ENCODE results near the gene CBARP.

Gene CBARP

DNA sequence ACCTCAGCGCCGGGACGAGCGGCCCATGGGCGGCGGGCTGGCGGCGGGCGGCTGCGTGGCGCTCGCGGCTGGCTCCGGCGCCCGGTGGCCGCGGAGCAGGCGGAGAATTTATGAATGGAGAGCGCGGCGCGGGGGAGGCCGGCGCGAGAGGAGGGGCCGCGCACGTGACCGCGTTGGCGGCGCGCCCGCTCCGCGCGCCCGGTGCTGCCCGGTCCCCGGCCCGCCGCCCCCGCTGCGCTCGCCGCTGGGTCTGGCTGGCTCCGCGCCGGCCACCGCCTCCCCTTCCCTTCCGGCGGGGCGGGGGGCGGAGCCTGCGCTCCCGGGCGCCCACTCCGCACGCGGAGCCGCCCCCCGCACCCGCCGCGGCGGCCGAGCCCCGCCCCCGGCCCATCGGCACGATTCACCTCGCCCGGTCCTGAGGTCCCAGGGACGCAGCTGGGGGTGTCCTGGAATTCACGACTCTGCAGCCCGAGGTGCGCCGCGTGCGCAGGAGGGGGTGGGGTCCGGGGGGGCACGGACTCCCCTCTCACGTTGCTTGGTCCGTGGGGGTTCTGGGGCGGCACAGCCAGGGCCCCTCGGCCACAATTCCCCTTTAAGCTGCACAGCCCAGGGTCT lies at the start of gene CBARP:
Gene CBARP, minus strand, starts transcription at position 252 of the 615 bp plus-strand sequence. CDS start 1,905 bp downstream, outside the sequence.
- peak; percentile 28 to 36 for DNase-seq

GRCh38 chr19:1286487-1287353 lies 48.9 kb upstream of the CBARP start:
- no peak for DNase-seq

GRCh38 chr19:1285737-1286360 lies 48.0 kb upstream of the CBARP start, which contains the start of gene EFNA2:
Gene EFNA2 (plus strand): TSS chr19:1285873. CDS start chr19:1286169, 296 bp downstream.
- DNase-seq, result no peak

GRCh38 chr19:1284979-1285736 lies 47.4 kb upstream of the CBARP start:
- DNase-seq, result no peak

GRCh38 chr19:1284293-1284978 lies 46.6 kb upstream of the CBARP start:
- DNase-seq, result no peak

DNA sequence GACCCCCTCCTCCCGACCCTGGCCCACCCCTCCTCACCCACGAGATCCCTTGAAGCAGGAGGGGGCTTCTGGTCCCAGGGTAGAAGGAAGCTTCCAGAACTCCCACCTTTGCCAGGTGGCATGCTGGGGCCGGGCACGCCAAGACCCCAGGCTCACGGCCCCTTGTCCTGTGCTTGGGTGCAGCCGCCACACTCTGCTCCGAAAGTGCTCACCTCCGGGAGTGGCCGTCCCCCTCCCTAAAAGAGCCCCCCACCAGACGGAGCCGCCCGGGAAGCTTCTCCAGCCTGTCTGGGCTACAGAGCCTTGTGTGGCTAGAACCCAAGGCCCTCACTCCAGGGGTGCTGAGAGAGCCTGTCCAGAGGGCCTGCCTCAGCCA lies 46.1 kb upstream of the CBARP start:
- no peak for DNase-seq

- no peak for DNase-seq
Observed at GRCh38 chr19:1283207-1283916, 45.6 kb upstream of the CBARP start.

GRCh38 chr19:1282588-1283206 lies 44.9 kb upstream of the CBARP start:
- DNase-seq, result no peak

GRCh38 chr19:1281569-1282287 lies 43.9 kb upstream of the CBARP start:
- no peak for DNase-seq

GRCh38 chr19:1280636-1281568 lies 43.1 kb upstream of the CBARP start:
- DNase-seq, result no peak

GRCh38 chr19:1279782-1280341 lies 42.1 kb upstream of the CBARP start:
- peak; percentile 67 to 78 for DNase-seq

DNA sequence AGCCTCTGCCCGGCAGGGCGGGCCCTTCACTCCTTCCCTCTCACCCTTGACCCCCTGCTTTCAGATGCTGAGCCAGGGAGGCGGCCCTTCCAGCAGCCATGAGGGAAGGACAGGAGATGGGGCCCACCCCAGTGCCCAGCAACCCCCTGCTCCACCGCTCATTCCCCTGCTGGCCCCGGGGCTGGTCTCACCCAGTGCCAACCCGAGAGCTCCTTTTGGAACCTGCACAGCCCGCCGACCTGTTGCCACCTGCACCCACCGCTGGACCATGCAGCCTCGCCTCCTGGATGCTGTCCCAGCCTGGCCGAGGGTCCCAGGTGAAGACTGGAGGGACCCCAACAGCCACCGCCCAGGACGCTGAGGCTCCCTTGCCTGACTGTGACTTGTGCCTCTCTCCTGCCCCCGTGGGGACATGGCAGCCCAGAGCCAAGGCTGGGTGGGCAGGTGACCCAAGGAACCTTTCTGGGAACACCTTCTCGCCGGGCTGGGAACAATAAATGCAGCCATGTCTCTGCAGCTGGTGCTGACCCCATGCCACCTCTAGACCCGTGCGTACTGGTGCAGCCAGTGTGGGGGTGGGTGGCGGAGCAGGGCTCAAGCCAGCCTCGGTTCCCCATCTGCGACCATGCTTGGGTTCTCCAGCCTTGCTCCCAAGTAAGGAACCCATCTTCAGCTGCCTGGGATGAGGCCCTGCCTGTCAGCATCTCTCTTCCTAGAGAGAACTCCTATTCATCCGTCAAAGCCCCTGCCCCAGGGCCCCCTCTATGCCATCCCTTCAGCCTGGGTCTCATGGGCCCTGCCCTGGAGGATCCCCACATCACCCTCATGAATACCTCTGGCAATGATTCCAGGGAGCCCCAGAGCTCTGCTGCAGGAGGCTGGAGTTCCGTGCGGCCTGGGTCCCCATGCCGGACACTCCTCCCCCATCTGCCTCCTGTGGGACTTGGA lies 41.2 kb upstream of the CBARP start:
- no peak for DNase-seq

DNA sequence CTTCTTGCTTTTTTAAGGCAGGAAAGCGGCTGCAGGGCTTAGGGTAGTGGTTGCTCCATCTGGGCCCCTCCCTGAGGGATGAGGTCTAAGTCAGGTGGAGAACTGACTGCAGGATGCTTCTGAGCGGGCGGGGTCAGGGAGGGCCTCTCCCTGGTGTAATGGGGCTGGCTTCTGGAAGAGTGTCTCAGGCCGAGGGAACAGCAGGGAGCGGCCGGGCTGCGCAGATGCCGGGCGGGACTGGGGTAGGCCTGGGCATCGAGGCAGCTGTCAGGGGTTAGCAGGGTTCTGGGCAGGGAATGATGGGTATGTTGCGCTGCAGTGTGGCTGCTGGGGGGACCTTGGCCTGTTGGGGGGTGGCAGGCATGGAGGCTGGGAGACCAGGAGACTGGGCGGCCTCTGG lies 40.3 kb upstream of the CBARP start:
- DNase-seq, result no peak

DNA sequence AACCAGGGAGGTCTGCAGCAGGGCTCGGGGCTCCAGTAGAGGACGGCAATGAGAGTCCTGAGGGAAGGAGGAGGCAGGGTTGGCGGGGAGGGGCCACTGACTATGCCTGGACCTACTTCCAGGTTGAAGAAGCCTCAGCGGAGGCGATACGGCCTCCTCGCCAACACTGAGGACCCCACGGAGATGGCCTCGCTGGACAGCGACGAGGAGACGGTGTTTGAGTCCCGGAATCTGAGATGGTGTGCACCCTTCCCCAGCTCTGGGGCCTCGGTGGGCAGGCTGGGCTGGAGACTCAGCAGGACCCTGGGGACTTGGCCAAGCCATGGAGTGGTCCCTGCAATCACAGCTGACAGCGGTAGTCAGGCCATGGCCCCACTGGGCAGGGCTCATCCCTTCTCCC lies 39.3 kb upstream of the CBARP start:
- DNase-seq, result no peak

DNA sequence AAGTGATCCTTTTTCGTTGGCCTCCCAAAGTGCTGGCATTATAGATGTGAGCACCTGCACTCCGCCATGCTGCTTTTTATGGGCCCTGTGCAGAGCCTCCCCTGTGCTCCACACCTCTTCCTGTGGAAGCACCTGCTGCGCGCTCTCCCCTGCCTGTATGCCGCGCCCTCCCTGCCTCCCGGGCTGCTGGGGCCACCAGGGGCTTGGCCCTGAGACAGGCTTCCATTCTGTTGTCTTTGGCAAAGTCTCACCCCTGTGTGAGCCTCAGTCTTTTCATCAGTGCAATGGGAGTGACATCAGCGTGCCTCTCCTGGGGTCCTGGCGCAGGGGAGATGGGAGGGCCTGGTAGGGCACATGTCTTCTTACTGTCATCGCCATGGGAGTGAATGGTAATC lies 38.8 kb upstream of the CBARP start:
- DNase-seq, result no peak

DNA sequence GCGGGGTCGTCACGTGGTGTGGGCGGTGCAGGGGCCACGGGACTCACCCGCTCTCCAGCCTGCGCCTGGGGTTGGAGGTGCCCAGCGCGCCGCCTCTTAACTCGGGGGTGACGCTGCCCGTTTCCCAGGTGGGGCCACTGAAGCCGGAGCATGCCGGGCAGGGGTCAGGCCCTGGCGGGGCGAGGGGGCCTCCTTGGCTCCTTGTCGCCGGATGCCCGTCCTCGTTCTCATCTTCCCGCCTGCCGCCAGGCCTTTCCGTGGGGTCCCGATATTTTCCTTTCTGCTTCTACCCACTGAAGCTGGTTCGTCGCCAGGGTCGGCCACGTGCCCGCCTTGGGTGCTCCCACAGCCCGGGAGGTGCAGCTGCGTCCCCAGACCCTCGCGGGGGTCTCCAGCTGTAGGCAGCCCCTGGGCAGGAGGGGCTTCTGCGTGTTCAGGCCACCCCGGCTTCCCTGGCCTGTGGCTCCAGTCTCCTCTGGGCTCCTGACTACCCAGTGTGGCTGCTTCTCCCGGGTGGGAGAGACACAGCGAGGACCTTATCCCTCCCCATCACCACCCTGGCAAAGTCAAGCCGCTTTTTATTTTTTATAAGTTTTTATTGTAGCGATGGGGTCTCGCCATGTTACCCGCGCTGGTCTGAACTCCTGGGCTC lies 38.3 kb upstream of the CBARP start:
- DNase-seq, result no peak

GRCh38 chr19:1275260-1275975 lies 37.6 kb upstream of the CBARP start, which contains the start of gene FAM174C:
Gene FAM174C (plus strand): TSS chr19:1275530. CDS start chr19:1275550, 20 bp downstream.
- DNase-seq, result peak; percentile 95 to 98
